ENCODE results near the gene FSD2. TPM values are rescaled to one million over a fixed set of nuclear protein-coding genes. Genes with fewer than 3 reads are reported as not detected.

Gene FSD2
- total RNA-seq, 1 donor from 2014 or later, result not detected

DNA sequence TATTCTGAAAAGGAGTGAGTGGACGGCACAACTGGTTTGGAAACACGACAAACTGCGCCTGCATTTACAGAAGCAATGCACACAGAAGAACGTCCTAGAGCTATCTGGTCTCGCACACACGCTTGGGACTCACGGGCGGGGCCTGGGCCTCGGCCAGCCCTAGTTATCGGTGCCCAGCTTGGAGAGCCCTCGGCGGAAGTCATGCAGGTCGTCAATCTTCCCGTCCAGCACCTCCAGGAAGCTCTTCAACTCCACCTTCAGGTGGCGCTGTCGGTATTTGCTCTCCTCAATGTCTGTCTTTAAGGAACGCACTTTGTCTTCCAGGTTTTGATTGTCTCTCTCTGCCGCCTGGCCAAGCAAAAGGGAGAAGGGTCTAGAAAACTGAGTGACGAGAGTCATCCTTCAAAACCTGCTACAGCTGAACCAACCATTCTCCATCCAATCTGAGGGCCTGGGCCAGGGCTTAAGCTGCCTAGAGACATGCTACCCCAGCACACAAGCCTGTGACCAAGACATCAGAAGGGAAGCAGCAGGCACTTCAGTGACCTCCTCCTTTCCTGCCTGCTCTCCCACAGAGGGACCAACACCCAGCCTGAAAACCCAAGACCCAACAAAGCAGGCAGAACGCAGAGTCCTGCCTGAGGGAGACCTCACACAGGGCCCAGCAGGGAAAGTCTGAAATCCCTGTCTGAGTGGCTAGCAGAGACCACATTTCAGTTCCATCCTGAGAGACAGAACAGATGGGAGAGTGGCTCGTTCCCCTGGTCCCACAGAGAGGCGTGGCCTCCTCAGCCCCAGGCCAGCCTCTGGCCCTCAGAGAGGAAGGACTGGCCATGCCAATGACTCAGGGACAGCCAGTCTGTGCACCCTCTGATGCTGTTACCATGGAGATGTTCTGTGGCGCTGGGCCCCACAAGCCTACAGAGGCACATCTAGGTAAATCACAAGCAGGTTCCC lies 44.0 kb upstream of the FSD2 start:
- H3K9me3 Mint-ChIP-seq, result no peaks in the 10 kb centered on the region
- Histone ChIP-seq H3K79me2 (ENCODE audit: low read depth) (no peaks in the 10 kb centered on the region), H3K4me1 (peaks cover 7% of the 10 kb centered on the region), H3K4me3 (no peak overlapping the region), H3F3A (ENCODE audit: low read depth) (peaks cover 10% of the 10 kb centered on the region), H3K9me3 (ENCODE audit: low read depth) (no peaks in the 10 kb centered on the region), H3K27me3 (no peaks in the 10 kb centered on the region), H3K9ac (no peak overlapping the region), H3K27ac (no peak overlapping the region), H3K4me2 (peak overlapping the region; percentile 40), H2AFZ (replicated peaks) (peak overlapping the region; percentile 99), H4K20me1 (ENCODE audit: low read depth) (no peaks in the 10 kb centered on the region), H3K36me3 (no peaks in the 10 kb centered on the region)
- H3K4me1 Mint-ChIP-seq, result peaks cover 45% of the 10 kb centered on the region
- TF ChIP-seq, protein P1, sequence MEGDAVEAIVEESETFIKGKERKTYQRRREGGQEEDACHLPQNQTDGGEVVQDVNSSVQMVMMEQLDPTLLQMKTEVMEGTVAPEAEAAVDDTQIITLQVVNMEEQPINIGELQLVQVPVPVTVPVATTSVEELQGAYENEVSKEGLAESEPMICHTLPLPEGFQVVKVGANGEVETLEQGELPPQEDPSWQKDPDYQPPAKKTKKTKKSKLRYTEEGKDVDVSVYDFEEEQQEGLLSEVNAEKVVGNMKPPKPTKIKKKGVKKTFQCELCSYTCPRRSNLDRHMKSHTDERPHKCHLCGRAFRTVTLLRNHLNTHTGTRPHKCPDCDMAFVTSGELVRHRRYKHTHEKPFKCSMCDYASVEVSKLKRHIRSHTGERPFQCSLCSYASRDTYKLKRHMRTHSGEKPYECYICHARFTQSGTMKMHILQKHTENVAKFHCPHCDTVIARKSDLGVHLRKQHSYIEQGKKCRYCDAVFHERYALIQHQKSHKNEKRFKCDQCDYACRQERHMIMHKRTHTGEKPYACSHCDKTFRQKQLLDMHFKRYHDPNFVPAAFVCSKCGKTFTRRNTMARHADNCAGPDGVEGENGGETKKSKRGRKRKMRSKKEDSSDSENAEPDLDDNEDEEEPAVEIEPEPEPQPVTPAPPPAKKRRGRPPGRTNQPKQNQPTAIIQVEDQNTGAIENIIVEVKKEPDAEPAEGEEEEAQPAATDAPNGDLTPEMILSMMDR (IDR thresholded peaks at IDR 0.05), result peak; percentile 88
- TF ChIP-seq EZH2phosphoT487 (IDR thresholded peaks at IDR 0.05) (no peak), EZH2 (IDR thresholded peaks at IDR 0.05) (peak; percentile 50)
- H3K27ac Mint-ChIP-seq, result peak overlapping the region; percentile 86
- peaks cover 3% of the 10 kb centered on the region for H3K36me3 Mint-ChIP-seq
- H3K4me3 Mint-ChIP-seq, result no peak overlapping the region
- peak; percentile 90 for DNase-seq (ENCODE audit: low spot score)
- H3K27me3 Mint-ChIP-seq (ENCODE audit: insufficient read depth, low read depth), result peaks cover 8% of the 10 kb centered on the region

DNA sequence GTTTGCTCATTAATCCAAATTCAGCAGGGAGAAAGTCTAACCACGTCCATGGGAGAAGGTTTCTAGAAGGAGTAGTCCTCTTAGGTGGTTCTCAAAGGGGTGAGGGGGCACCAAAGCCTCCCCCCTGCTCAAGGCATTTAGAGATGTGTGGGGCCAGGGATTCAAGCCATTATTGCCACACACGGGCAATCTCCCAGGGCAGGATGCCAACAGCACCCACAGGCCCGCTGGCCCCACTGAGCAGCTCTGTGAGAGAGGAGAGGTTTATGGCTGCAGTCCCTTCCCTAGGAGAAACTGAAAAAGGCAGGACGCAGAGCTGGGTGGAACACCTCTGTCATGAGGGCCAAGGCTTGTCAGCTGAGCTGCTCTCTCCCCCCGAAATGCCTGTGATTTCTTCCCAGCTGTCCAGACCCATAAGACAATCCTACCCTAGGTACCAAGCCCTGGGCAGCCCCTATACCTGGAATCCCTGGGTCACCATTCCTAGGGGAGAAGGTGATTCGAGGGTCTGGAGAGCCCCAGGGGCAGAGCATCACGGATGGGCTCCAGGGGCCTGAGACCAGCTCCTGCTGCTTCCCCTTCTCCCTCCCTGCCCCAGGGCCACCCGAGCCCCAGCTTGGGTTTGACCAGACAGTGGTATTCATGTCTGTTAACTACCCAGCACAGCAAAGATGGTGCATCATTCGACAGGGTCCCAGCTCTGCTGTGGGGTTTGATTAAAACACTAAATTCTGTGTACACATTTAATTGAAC lies 42.5 kb upstream of the FSD2 start:
- H3K9me3 Mint-ChIP-seq, result no peaks in the 10 kb centered on the region
- Histone ChIP-seq H3K27me3 (no peaks in the 10 kb centered on the region), H3K27ac (no peak overlapping the region), H3F3A (ENCODE audit: low read depth) (peaks cover 10% of the 10 kb centered on the region), H3K36me3 (no peaks in the 10 kb centered on the region), H2AFZ (replicated peaks) (no peak overlapping the region), H3K9ac (no peak overlapping the region), H3K79me2 (ENCODE audit: low read depth) (no peaks in the 10 kb centered on the region), H3K4me3 (no peak overlapping the region), H3K4me1 (peaks cover 7% of the 10 kb centered on the region), H3K9me3 (ENCODE audit: low read depth) (no peaks in the 10 kb centered on the region), H3K4me2 (no peak overlapping the region), H4K20me1 (ENCODE audit: low read depth) (no peaks in the 10 kb centered on the region)
- H3K27ac Mint-ChIP-seq, result no peak overlapping the region
- no peak overlapping the region for H3K4me3 Mint-ChIP-seq
- no peak for TF ChIP-seq EZH2phosphoT487 (IDR thresholded peaks at IDR 0.05)
- no peak for TF ChIP-seq EZH2 (IDR thresholded peaks at IDR 0.05)
- TF ChIP-seq, protein P1 (IDR thresholded peaks at IDR 0.05), result no peak
- H3K36me3 Mint-ChIP-seq, result peaks cover 10% of the 10 kb centered on the region
- no peak for DNase-seq (ENCODE audit: low spot score)
- H3K4me1 Mint-ChIP-seq, result peaks cover 41% of the 10 kb centered on the region
- H3K27me3 Mint-ChIP-seq (ENCODE audit: insufficient read depth, low read depth), result peaks cover 5% of the 10 kb centered on the region

DNA sequence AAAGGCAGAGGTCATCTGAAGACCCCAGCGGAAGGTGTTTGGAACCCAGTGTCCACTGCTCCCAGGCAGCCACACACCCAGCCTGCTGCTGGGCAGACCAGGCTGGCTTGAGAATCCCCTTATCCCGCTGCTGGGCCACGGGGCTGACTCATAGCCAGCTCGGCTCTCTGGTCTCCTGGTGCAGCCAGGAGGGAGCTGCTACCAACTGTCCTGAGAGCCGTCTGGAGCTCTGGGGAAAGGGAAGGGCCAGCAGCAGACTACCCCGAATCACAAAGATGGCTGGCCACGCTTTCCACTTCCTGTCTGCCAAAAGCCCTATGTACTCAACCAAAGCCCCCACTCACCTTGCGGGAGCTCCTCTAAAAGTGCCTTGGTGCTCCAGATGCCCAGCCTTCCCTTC lies 41.8 kb upstream of the FSD2 start:
- no peak for DNase-seq (ENCODE audit: low spot score)
- peaks cover 10% of the 10 kb centered on the region for H3F3A ChIP-seq (ENCODE audit: low read depth)
- Mint-ChIP-seq H3K36me3 (peaks cover 12% of the 10 kb centered on the region), H3K4me1 (peaks cover 35% of the 10 kb centered on the region), H3K27ac (no peak overlapping the region), H3K4me3 (no peak overlapping the region), H3K9me3 (no peaks in the 10 kb centered on the region), H3K27me3 (ENCODE audit: insufficient read depth, low read depth) (peaks cover 5% of the 10 kb centered on the region)
- no peak for TF ChIP-seq EZH2 (IDR thresholded peaks at IDR 0.05)
- TF ChIP-seq, protein P1 (IDR thresholded peaks at IDR 0.05), result no peak
- no peak for TF ChIP-seq EZH2phosphoT487 (IDR thresholded peaks at IDR 0.05)
- H3K4me2 ChIP-seq, result no peak overlapping the region
- H3K36me3 ChIP-seq, result no peaks in the 10 kb centered on the region
- H3K9me3 ChIP-seq (ENCODE audit: low read depth), result no peaks in the 10 kb centered on the region
- H3K4me3 ChIP-seq, result no peak overlapping the region
- no peaks in the 10 kb centered on the region for H3K79me2 ChIP-seq (ENCODE audit: low read depth)
- H2AFZ ChIP-seq (replicated peaks), result no peak overlapping the region
- H3K27ac ChIP-seq, result no peak overlapping the region
- no peaks in the 10 kb centered on the region for H4K20me1 ChIP-seq (ENCODE audit: low read depth)
- H3K27me3 ChIP-seq, result no peaks in the 10 kb centered on the region
- H3K9ac ChIP-seq, result no peak overlapping the region
- H3K4me1 ChIP-seq, result peaks cover 7% of the 10 kb centered on the region
